Mononuclear cell (primary cell): ENCODE results near the gene PNLIPRP3. TPM values are rescaled to one million over a fixed set of nuclear protein-coding genes. Genes with fewer than 3 reads are reported as not detected.

ENCODE experiments used
- H3K27me3 ChIP-seq: 2 replicates; pipeline ENCODE4 v1.6.0; 2011; ENCODE audit warnings: low read length, control low read depth; ENCODE audit not compliant: insufficient read depth
- H3K4me1 ChIP-seq: 2 replicates; pipeline ENCODE4 v1.5.1; 2011; ENCODE audit warnings: mild to moderate bottlenecking, low read length, control low read depth; ENCODE audit not compliant: insufficient read depth
- H3K4me3 ChIP-seq: 2 replicates; pipeline ENCODE4 v1.5.1; 2011; ENCODE audit warnings: mild to moderate bottlenecking, low read length, moderate library complexity
- H3K9me3 ChIP-seq: 2 replicates; pipeline ENCODE4 v1.5.1; 2011; ENCODE audit warnings: low read depth, mild to moderate bottlenecking, control low read depth, low read length
- total RNA-seq: library from RNA; depleted of rRNA; stranded (reverse); fragments of >200 nt; gene quantifications from one replicate; pipeline ENCODE4 v1.2.3, GENCODE V29; 2012

Gene PNLIPRP3
- total RNA-seq, 1 donor = not detected

DNA sequence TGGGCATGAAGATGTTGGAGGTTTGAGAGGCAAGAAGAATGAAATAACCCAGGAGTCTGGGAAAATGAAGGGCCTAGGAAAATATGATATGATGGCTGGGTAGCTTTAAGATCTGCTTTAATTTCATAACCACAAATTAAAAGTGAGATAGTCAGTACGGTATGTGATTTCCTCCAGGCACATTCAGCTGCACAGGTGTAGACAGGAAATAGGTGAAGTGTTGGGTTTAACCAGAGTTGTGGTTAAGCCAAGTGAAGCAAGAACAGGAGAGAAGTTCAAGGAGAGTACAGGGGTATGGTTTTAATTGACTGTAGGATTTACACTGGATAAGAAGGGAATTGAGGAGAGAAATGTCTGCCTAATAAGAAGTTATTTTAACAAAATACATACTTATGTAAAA lies 2.6 kb downstream of the PNLIPRP3 start:
- no peaks in the 10 kb centered on the region for H3K4me1 ChIP-seq
- no peaks in the 10 kb centered on the region for H3K27me3 ChIP-seq
- no peak overlapping the region for H3K4me3 ChIP-seq
- no peaks in the 10 kb centered on the region for H3K9me3 ChIP-seq

DNA sequence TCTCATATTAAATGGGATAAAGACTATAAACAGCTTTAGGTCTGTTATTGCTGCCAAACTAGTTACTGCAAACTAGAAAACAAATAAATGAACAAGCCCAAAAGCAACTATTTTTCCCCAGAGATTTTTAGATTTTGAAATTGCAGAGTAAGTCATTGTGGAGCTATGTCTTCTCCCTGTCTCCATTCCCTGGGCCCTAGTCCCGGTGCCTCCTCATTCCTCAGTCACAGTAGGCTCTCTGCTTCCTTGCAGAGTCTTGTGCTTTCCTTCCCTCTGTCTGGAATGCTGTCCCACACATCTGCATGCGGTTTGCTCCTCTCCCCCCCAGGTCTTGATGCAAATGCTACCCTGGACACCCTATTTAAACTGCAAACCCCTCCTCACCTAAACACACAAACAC lies 4.0 kb downstream of the PNLIPRP3 start:
- no peaks in the 10 kb centered on the region for H3K9me3 ChIP-seq
- no peaks in the 10 kb centered on the region for H3K27me3 ChIP-seq
- H3K4me3 ChIP-seq = no peak overlapping the region
- no peaks in the 10 kb centered on the region for H3K4me1 ChIP-seq

DNA sequence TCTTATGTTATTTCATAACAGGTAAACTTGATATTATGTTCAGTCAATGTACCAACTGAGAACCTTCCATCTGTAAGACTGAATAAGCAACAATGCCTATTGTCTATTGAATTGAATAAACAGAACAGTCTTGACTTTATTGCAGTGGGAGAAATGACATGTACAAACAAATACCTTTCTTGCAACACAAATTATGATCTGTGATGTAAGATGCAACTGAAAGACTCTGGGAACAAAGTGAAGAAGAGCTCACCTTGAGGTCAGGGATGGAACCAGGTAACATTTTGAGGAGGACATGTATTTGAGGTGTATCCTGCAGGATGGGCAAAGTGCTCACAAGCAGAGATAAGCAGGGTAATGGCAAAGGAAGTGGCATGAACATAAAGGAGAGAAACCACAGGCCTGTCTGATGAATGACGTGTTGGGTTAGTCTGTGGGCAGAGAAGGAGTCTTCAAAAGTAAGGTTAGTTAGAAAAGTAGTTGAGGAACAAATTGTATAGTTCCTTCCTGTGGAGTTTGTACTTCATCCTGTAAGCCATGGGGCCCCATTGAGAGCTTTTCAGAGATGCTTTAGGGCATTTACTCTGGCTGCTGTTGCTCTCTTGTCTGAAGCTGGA lies 9.5 kb downstream of the PNLIPRP3 start:
- Histone ChIP-seq H3K4me3 (no peak overlapping the region), H3K9me3 (no peaks in the 10 kb centered on the region), H3K27me3 (no peaks in the 10 kb centered on the region), H3K4me1 (no peaks in the 10 kb centered on the region)

DNA sequence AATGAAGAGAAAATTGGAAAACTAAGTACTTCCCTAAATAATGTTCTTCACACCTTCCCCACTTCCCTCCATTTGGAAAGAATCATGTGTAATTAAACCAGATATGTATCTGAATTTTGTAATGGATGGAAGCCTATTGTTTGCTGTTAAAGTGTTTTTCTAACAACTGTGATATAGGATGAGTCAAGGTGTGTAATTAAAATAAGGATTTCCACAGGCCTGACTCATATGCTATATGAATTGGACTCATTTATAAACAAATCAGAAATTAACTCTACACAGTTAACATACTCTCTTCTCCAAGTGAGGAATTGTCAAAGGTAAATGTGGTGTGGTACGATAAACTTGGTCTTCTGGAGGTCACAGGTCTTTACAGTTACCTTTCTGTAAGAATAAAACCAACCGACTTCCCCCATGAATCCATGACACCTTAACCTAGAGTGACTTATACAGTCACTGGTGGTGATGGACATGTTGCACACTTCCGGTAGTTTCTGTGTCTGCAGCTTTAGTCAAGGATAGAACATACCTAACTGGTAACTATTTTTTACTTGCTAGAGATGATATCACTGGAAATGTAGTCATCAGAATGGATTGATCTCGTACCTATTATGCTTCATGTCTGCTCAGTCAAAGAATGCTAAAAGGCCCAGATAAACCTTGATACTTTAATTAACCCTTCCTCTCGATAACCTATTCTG lies 12.8 kb downstream of the PNLIPRP3 start:
- no peak overlapping the region for H3K4me3 ChIP-seq

DNA sequence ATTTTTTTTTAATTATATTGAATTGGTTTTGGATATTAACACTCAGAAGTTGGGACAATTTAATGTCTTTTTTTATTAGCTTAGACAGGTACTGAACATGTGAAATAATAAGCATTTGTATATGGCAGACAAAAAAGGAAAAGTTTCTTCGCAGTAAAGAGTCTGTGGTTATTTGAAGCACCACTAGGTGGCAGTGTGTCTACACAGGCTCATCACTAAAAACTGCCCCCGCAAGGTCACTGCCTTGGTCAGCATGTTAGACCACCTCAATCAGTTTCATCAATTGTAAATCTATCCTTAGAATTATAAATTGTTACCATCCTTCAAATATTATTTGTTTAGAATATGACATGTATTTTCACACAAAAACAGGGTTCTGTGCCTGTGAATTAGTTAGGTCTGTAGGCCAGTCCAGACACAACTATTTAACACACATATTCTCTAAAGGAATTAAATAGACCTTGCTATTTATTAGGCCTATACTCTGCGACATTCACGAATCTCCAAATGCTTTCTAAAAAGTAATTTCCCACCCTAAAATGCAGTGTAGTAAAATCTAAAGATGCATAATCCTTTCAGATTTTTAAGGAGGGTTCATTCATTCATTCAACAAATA lies 17.0 kb downstream of the PNLIPRP3 start:
- Histone ChIP-seq H3K4me3 (no peak overlapping the region), H3K27me3 (no peaks in the 10 kb centered on the region), H3K9me3 (no peaks in the 10 kb centered on the region), H3K4me1 (no peaks in the 10 kb centered on the region)

More for the DNA sequence above, 12.8 kb downstream of the PNLIPRP3 start:
- Histone ChIP-seq H3K27me3 (no peaks in the 10 kb centered on the region), H3K9me3 (no peaks in the 10 kb centered on the region), H3K4me1 (no peaks in the 10 kb centered on the region)

DNA sequence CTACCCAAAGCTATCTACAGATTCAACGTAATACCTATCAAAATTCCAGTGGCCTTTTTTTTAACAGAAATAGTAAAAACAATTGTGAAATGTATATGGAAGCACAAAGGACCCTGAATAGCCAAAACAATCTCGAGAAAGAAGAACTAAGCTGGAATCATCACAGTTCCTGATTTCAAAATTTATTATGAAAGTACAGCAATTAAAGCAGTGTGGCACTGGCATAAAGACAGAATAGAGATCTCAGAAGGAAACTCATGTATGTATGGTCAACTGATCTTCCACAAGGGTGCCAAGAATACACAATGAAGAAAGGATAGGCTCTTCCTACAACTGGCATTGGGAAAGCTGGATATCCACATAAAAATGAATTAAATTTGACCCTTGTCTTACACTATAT lies 23.2 kb downstream of the PNLIPRP3 start:
- Histone ChIP-seq H3K4me1 (peaks cover 13% of the 10 kb centered on the region), H3K4me3 (no peak overlapping the region), H3K9me3 (no peaks in the 10 kb centered on the region), H3K27me3 (no peaks in the 10 kb centered on the region)

DNA sequence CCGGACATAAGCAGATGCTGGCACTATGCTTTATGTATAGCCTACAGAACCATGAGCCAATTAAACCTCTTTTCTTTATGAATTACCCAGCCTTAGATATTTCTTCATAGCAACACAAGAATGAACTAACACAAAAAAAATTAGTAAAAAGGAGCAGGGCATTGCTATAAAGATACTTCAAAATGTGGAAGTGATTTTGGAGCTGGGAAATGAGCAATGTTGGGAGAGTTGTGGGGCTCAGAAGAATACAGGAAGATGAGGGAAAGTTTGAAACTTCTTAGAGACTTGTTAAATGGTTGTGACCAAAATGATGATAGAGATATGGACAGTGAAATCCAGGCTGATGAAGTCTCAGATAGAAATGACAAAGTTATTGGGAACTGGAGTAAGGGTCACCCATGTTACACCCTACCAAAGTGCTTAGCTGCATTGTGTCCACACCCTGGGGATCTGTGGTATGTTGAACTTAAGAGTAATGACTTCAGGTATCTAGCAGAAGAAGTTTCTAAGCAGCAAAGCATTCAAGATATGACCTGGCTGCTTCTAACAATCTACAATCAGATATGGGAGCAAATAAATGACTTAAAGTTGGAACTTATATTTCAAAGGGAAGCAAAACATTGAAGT lies 24.2 kb downstream of the PNLIPRP3 start:
- H3K4me1 ChIP-seq = peaks cover 13% of the 10 kb centered on the region
- H3K4me3 ChIP-seq = no peak overlapping the region
- H3K9me3 ChIP-seq = no peaks in the 10 kb centered on the region
- no peaks in the 10 kb centered on the region for H3K27me3 ChIP-seq

DNA sequence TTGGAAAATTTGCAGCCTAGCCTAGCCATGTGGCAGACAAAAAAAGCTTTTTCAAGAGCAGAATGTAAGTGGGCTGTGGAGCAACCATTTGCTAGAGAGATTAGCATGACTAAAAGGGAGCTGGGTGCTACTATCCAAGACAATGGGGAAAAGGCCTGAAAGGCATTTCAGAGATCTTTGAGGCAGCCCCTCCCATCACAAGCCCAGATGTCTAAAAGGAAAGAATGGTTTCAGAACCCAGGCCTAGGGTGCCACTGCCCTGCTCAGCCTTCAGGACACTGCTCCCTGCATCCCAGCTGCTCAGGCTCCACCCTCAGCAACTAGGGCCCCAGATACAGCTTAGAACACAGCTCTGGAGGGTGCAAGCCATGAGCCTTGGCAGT lies 24.7 kb downstream of the PNLIPRP3 start:
- Histone ChIP-seq H3K27me3 (no peaks in the 10 kb centered on the region), H3K9me3 (no peaks in the 10 kb centered on the region), H3K4me3 (no peak overlapping the region), H3K4me1 (peaks cover 13% of the 10 kb centered on the region)

DNA sequence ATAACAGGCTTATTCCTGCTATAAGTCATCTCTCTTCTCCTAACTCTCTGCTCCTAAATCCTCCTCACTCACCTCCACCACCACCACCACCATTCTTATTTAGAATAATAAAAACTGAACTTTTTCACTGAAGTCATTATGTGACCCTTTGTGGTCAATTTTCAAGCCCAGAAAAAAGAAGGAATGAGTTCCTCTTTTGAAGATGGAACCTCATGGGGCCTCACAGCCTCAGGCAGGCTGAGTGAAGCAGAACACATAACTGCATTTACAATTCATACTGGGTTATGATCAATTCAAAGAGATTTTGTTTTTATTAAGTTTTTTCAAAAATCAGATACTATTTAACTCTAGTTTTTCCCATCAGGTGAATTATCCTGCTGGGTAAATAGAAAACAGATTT lies 29.8 kb downstream of the PNLIPRP3 start:
- Histone ChIP-seq H3K4me3 (no peak overlapping the region), H3K9me3 (no peaks in the 10 kb centered on the region), H3K4me1 (no peaks in the 10 kb centered on the region), H3K27me3 (no peaks in the 10 kb centered on the region)

DNA sequence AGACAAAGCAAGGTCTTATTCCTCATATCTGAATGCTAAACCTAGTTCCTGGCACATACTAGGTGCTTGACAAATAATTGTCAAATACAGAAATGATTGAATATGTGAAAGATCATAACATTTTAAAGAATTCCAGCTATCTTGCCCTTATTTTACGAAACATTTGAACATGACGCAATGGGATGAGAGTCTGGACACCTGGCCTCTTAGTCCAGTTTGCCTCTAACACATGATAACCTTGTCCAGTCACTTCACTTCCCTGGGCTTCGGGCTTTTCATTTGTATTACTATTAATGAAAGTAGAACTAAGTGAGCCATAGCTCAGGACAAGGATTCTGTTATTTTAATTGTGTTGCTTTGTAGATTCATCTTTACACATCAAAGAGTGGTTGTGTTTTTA lies 32.6 kb downstream of the PNLIPRP3 start:
- H3K9me3 ChIP-seq = no peaks in the 10 kb centered on the region
- no peak overlapping the region for H3K4me3 ChIP-seq
- H3K4me1 ChIP-seq = no peaks in the 10 kb centered on the region
- no peaks in the 10 kb centered on the region for H3K27me3 ChIP-seq

DNA sequence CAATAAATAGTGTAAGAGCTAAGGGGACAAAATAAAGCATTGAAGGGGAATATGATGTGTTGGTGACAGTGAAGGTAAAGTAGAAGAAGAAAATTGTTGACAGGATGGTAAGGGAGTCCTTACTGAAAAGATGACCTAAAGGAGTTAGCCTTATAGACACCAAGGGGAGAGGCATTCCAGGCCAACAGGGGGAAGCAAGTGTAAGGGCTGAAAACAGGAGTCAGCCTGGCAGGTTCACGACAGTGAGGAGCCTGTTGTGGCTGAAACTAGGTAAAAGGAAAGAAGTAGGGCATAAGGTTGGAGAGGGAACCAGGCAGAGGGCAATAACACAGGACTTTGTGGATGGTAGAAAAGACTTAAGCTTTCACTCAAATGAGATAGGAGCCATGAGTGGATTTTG lies 34.0 kb downstream of the PNLIPRP3 start:
- H3K27me3 ChIP-seq = no peaks in the 10 kb centered on the region
- H3K9me3 ChIP-seq = no peaks in the 10 kb centered on the region
- peaks cover 4% of the 10 kb centered on the region for H3K4me1 ChIP-seq
- H3K4me3 ChIP-seq = no peak overlapping the region

DNA sequence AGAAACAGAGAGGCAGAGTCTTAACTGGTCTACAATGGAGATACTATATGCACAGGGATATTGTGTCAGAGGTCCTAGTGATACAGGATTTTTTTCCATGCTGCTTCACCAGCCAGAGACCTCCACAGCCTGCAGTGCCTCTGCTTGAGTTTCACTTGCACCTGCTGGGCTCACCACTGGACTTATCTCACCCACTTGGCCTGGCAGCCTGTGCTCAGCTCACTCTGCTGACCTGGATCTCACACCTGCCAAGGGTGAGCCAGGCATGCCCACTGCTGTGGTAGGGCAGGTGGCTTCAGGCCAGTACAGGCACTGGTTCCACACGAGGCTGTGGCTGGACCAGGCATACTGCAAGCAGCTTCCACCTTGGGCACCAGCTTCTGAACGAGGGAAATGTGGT lies 36.6 kb downstream of the PNLIPRP3 start:
- H3K27me3 ChIP-seq = no peaks in the 10 kb centered on the region
- H3K4me1 ChIP-seq = peaks cover 4% of the 10 kb centered on the region
- no peaks in the 10 kb centered on the region for H3K9me3 ChIP-seq
- no peak overlapping the region for H3K4me3 ChIP-seq

DNA sequence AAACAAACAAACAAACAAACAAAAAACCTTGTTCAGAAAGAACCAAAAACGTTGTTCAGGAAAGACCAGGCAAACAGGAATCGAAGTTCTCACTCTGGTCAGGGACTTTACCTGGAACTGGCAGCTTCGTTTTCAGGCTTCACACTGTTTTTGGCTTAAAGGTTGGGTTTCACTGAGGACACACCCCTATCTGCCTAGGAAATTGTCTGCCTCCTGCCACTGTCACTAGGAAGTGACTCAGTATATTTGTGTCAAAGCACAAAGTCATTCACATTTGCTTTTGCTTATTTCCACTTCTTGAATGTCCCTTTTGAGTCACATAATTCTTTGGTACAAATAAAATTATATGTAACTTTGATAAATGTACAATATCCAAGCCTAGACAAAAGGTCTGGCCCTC lies 37.9 kb downstream of the PNLIPRP3 start:
- Histone ChIP-seq H3K9me3 (no peaks in the 10 kb centered on the region), H3K27me3 (no peaks in the 10 kb centered on the region), H3K4me1 (peaks cover 4% of the 10 kb centered on the region), H3K4me3 (no peak overlapping the region)

DNA sequence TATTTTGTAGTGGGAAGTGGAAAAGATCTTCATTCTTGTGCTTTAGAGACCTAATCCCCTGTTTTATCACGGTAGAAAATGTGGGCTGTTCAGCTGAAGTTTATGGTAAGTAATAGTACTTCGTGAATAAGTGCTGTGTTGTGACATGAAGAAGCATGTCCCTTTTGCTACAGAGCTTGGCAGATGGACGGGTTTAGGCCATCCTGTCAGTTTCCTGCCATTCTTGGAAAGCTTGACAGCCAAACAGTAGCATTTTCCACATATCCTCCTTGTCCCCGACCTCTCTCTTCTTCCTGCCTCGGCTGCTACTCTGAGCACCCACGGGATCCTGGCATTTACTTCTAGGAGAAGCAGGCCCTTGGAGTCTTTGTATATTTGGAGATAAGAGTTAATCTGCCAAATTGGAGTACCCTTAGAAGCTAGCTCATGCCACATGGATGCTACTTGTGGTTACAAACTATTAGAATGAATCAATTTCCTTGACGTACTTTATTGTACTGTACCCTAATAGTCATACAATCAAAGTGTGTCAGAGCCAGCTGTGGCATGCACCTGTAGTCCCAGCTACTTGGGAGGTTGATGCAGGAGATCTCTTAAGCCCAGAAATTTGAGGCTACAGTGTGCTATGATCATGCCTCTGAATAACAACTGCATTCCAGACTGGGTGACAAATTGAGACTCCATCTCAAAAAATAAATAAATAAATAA lies 39.2 kb downstream of the PNLIPRP3 start:
- Histone ChIP-seq H3K4me1 (peaks cover 4% of the 10 kb centered on the region), H3K9me3 (no peaks in the 10 kb centered on the region), H3K4me3 (no peak overlapping the region), H3K27me3 (no peaks in the 10 kb centered on the region)

DNA sequence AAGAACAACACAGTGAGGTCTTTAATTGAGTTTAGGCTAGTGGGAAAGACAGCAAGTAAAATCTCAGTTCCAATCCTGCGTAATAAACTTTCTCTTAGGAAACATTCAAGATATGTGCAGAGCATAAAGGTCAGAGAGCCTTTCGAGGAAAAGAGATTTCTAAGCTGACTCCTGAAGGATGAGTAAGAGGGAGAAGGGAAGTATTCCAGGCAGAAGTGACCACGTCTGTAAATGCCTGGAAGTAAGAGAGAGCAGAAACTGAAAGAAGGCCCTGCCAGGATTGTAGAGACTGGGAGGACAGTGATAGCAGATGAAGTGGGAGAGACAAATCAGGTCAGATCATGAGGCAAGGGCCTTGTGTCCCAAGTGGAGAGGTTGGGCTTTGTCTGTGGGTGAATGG lies 41.8 kb downstream of the PNLIPRP3 start:
- H3K4me3 ChIP-seq = no peak overlapping the region
- H3K27me3 ChIP-seq = no peaks in the 10 kb centered on the region
- peaks cover 4% of the 10 kb centered on the region for H3K4me1 ChIP-seq
- no peaks in the 10 kb centered on the region for H3K9me3 ChIP-seq
